ENCODE measurements around the gene AFF1.
"Not testable (repeated sequence)": the region's sequence is repeated elsewhere in the genome, so short reads cannot be mapped to it uniquely, and the experiment has no call there.

Gene AFF1

GRCh38 chr4:87117051-87117731 lies 182.4 kb downstream of the AFF1 start:
- no peak for DNase-seq (ENCODE audit: low read depth, low spot score)

GRCh38 chr4:87117732-87118075 lies 182.9 kb downstream of the AFF1 start:
- DNase-seq (ENCODE audit: low read depth, low spot score), result no peak

GRCh38 chr4:87118421-87118820 lies 183.6 kb downstream of the AFF1 start:
- DNase-seq (ENCODE audit: low read depth, low spot score), result no peak

GRCh38 chr4:87118826-87119225 lies 184.0 kb downstream of the AFF1 start:
- DNase-seq (ENCODE audit: low read depth, low spot score), result peak; percentile 45

- DNase-seq (ENCODE audit: low read depth, low spot score), result no peak
Observed at GRCh38 chr4:87120010-87120409, 185.2 kb downstream of the AFF1 start.

GRCh38 chr4:87120411-87121162 lies 185.8 kb downstream of the AFF1 start:
- no peak for DNase-seq (ENCODE audit: low read depth, low spot score)

GRCh38 chr4:87121341-87122065 lies 186.7 kb downstream of the AFF1 start:
- DNase-seq (ENCODE audit: low read depth, low spot score), result no peak

- no peak for DNase-seq (ENCODE audit: low read depth, low spot score)
Observed at GRCh38 chr4:87122252-87122651, 187.4 kb downstream of the AFF1 start.

- no peak for DNase-seq (ENCODE audit: low read depth, low spot score)
Observed at GRCh38 chr4:87126056-87126455, 191.2 kb downstream of the AFF1 start.

- DNase-seq (ENCODE audit: low read depth, low spot score), result no peak
Observed at GRCh38 chr4:87128006-87128705, 193.3 kb downstream of the AFF1 start.

- DNase-seq (ENCODE audit: low read depth, low spot score), result no peak
Observed at GRCh38 chr4:87129681-87130080, 194.9 kb downstream of the AFF1 start.

GRCh38 chr4:87130985-87131703 lies 196.3 kb downstream of the AFF1 start:
- no peak for DNase-seq (ENCODE audit: low read depth, low spot score)

- no peak for DNase-seq (ENCODE audit: low read depth, low spot score)
Observed at GRCh38 chr4:87132035-87132434, 197.2 kb downstream of the AFF1 start.

- no peak for DNase-seq (ENCODE audit: low read depth, low spot score)
Observed at GRCh38 chr4:87133183-87133582, 198.4 kb downstream of the AFF1 start.

- no peak for DNase-seq (ENCODE audit: low read depth, low spot score)
Observed at GRCh38 chr4:87134122-87134521, 199.3 kb downstream of the AFF1 start.

GRCh38 chr4:87141428-87141827 lies 206.6 kb downstream of the AFF1 start:
- DNase-seq (ENCODE audit: low read depth, low spot score), result no peak

- DNase-seq (ENCODE audit: low read depth, low spot score), result no peak
Observed at GRCh38 chr4:87144356-87144755, 209.5 kb downstream of the AFF1 start.

GRCh38 chr4:87145934-87146333 lies 211.1 kb downstream of the AFF1 start:
- DNase-seq (ENCODE audit: low read depth, low spot score), result not testable (repeated sequence)

- no peak for DNase-seq (ENCODE audit: low read depth, low spot score)
Observed at GRCh38 chr4:87147116-87147515, 212.3 kb downstream of the AFF1 start.

- DNase-seq (ENCODE audit: low read depth, low spot score), result peak; percentile 5
Observed at GRCh38 chr4:87150498-87151261, 215.9 kb downstream of the AFF1 start.

- no peak for DNase-seq (ENCODE audit: low read depth, low spot score)
Observed at GRCh38 chr4:87151730-87152129, 216.9 kb downstream of the AFF1 start.

All from iPS DF 19.7 (cell line).